WTC11 (cell line): ENCODE measurements around the gene ANO2.

ENCODE experiments used
- ATF3 ChIP-seq: sonication (generic); formaldehyde crosslinking; conservative IDR thresholded peaks from 2 replicates; pipeline ENCODE4 v1.8.1; 2022; ENCODE audit warnings: mild to moderate bottlenecking, missing genetic modification reagents
- NFATC4 ChIP-seq: fragments of 250-450 bp; sonication (Bioruptor Pico); IDR thresholded peaks from 2 replicates; pipeline ENCODE4 v1.9.0; 2021; ENCODE audit warnings: mild to moderate bottlenecking
- ZNF219 ChIP-seq: sonication (generic); formaldehyde crosslinking; IDR thresholded peaks from 2 replicates; pipeline ENCODE4 v1.8.0; 2023; ENCODE audit warnings: missing genetic modification reagents, mild to moderate bottlenecking, borderline replicate concordance

DNA sequence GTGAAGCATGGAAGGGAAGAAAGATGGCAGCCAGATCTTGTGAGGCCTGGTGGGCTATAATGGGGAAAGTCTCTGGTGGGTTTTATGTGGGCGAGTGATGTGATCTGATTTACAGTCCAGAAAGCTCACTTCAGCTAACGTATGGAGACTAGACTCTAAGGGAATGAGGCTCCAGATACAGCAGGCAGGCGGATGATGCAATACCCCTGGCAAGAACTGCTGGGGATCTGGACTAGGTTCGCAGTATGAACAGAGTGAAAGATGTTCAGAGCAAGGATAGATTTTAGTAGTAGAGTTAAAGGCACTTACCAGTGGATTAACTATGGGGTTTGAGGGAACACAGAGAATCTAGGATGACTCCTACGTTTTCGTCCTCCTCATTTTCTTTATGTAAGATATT lies 253.1 kb downstream of the ANO2 start:
- no peak for TF ChIP-seq ATF3 (CRISPR knock-in tag)
- TF ChIP-seq ZNF219 (CRISPR knock-in tag): no peak
- TF ChIP-seq NFATC4 (CRISPR knock-in tag): no peak
